HG02885 (cell line): Measurements from ENCODE around the gene EIPR1.
"Not testable (repeated sequence)": the region's sequence is repeated elsewhere in the genome, so short reads cannot be mapped to it uniquely, and the experiment has no call there.

Experiments
- ATAC-seq: cut with Tn5 transposase; IDR thresholded peaks from one replicate; pipeline ENCODE4 v1.9.1; 2021; ENCODE audit warnings: mild to moderate bottlenecking; ENCODE audit not compliant: unreplicated experiment, poor library complexity

The EIPR1 gene

GRCh38 chr2:3404349-3404894, 26.8 kb upstream of the EIPR1 start:
- ATAC-seq, result no peak

DNA sequence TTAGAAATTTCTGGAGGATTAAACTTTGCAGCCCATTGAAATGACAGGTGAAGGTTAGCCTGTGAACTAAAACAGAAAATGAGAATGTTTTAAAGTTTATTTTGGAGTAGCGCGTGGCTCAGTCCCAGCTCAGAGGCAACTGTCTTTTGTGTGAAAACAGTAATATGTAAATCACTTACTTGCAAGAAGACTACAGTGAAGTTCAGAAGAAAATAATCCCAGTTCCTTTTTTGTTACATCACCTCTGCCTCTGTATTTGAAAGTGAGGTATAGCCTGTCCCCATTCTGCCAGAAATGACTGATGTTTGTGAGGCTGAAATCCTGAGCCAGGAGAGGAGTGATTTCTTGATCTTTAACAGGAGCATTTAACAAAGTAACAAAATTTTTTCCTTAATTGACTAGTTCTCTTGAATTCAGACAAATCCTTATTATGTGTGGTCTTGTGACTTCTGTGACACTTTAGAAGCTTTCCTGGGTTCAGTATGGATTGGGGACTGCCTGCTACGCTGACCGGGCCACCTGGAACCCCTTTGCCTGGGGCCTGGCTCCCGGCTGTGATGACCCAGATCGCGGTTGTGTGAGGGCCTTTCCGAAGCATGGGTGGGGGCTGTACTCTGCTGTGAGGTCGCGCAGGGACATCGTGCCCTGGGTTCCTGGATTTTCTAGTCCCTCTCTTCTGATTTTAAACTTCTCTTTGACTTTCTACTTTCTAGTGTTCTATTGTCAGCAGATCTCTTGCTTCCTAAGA, 26.1 kb upstream of the EIPR1 start:
- ATAC-seq, result peak; percentile 100

DNA sequence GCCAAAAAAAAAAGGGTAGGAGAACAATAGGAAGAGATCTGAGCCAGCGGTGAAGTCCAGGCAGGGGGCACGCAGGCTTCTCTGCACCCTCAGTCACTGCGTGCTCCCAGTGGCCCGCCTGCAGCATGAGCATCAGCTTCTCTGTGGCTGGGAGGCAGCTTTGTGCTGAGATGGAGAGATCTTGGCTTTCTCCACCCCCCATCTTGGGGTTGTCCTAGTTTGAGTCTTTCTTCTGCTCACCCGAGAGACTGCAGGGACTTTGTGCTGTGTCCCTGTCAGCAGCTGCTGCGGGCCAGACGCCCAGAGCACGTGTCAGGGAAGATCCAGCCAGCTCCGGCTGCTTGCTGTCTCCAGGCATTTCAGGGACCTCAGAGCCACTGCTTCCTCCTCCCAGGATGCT, 22.2 kb upstream of the EIPR1 start:
- no peak for ATAC-seq

- no peak for ATAC-seq
Observed at GRCh38 chr2:3399381-3399780, 21.8 kb upstream of the EIPR1 start.

GRCh38 chr2:3398857-3399256, 21.2 kb upstream of the EIPR1 start:
- ATAC-seq, result no peak

- ATAC-seq, result no peak
Observed at GRCh38 chr2:3396920-3397559, 19.4 kb upstream of the EIPR1 start.

DNA sequence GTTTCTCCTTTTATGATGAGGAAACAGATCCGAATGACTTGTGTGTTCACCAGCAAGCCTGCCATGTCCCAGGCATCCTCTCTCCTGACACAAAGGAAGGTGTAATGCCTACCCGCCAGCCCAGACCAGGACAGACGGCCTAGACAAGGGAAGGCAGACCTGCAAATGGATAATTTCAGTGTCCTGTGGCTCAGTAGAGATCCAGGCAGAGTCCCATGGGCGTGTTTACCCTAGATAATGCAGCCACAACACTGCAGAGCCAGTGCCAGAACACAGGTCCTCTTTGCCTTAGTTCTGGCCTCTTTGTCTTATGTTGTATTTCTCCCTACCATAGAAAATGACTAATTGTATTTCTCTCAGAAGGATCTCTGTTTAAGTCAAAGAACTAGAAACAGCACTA, 14.6 kb upstream of the EIPR1 start:
- no peak for ATAC-seq

DNA sequence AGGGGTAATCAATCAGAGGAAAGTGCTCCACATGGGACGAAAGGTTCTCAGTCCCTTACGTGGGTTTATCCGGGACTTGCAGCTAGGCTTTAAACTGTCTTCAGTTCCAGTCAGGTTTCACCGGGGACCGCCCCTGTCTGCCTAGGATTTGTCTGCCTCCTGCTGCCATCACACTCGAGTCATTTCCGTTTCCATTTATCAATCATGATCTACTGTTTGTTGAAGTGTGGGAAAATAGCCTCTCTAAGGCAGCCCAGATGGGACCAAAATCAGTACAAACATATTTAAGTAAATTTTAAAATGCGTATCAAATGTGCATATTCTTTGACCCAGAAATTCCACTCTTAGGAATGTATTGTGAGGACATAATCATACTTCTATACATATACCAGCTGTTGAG, 12.4 kb upstream of the EIPR1 start:
- no peak for ATAC-seq

GRCh38 chr2:3389193-3389592, 11.6 kb upstream of the EIPR1 start:
- no peak for ATAC-seq

DNA sequence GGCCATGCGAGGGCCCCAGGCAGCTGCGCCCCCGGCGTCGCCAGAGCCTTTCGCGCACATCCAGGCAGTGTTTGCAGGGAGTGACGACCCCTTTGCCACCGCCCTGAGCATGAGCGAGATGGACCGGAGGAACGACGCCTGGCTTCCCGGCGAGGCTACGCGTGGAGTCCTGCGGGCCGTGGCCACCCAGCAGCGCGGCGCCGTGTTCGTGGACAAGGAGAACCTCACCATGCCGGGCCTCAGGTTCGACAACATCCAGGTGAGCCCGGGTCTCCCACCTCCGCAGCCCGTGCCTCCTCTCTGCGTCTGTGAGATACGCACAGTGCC, 10.8 kb upstream of the EIPR1 start:
- no peak for ATAC-seq

DNA sequence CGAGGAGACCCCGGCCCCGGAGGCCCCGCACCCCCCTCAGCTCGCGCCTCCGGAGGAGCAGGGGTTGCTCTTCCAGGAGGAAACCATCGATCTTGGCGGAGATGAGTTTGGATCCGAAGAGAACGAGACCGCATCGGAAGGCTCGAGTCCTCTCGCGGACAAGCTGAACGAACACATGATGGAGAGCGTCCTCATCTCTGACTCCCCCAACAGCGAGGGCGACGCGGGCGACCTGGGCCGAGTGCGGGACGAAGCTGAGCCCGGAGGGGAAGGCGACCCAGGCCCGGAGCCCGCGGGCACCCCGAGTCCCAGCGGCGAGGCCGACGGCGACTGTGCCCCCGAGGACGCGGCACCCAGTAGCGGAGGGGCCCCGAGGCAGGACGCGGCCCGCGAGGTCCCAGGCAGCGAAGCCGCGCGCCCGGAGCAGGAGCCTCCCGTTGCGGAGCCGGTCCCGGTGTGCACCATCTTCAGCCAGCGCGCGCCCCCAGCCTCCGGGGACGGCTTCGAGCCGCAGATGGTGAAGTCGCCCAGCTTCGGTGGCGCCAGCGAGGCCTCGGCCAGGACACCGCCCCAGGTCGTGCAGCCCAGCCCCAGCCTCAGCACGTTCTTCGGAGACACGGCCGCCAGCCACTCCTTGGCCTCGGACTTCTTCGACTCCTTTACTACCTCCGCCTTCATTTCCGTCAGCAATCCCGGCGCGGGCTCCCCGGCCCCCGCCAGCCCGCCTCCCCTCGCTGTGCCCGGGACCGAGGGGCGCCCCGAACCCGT, 10.2 kb upstream of the EIPR1 start:
- ATAC-seq, result no peak

GRCh38 chr2:3387011-3387410, 9.4 kb upstream of the EIPR1 start:
- ATAC-seq, result no peak

- ATAC-seq, result no peak
Observed at GRCh38 chr2:3386448-3386958, 8.9 kb upstream of the EIPR1 start.

DNA sequence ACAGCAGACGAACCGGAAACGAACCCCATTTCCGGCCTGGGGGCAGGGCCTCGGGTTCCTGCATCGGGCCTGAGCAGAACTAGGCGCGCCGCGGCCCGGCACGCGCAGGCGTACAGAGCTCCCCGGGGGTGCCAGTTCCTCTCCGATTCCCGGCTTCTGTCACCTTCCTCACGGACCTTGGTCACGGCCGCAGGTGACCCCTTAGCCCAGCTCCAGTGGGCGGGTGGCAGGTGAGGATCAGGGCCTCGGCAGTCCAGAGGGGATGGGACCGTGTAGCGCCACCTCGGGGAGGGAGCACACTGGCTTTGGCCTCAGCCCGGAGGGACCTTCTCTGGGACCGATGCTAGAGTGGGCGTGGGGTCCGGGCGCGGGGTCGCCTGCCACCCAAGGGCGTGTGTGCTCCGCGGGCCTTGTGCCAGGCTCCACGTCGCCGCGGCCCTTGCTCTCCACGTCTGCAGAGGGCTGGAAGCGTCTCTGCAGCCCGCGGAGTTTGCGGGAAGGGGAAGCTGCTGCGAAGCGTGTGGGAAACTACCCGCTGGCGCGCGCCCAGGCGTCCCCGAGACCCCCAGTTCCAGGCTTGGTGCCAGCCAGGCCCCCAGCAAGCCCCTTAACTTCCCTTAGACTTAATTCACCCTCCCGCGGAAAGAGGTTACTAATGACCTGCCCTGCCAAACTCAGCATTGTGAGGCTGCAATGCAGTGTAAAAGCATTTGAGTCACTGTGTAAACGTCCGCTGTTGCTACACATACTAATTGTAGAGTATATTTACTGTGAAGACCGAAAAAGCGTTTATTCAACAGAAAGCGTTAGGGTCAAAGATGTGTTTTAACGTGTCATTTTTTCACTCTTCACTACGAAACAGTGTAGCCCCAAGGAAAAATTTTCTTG, 2.3 kb upstream of the EIPR1 start, which contains the start of gene TRAPPC12:
Gene TRAPPC12, plus strand, starts transcription at position 48 of the 888 bp plus-strand sequence. CDS start 7,930 bp downstream, outside the sequence.
- peak; percentile 77 for ATAC-seq

- ATAC-seq, result no peak
Observed at GRCh38 chr2:3379339-3379646, 1.7 kb upstream of the EIPR1 start.

GRCh38 chr2:3377279-3377611, 373 bp downstream of the EIPR1 start:
- peak; percentile 25 for ATAC-seq

GRCh38 chr2:3376821-3377220, 797 bp downstream of the EIPR1 start:
- ATAC-seq, result no peak

- not testable (repeated sequence) for ATAC-seq
Observed at GRCh38 chr2:3369340-3370181, 8.1 kb downstream of the EIPR1 start.

DNA sequence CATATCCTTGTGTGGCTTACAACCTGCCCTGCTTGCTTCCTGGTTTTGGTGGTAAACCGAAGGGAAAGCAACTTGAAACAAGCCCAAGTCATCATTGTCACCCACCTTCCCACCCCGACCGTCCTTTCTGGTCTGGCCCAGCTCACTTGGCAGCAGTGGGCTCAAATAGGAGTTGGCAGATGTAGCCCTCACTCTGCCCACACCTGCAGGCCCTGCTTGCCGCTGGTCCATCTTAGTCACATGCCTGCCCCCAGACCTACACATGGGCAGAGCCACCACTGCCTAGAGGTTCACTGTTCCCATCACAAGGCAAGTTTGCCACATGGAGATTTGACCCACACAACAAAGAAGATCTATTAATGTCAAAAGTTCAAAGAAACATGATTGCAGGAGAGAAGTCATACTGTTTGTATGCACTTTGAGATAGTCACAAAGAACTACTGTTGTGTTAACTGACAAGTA, 9.3 kb downstream of the EIPR1 start:
- ATAC-seq, result no peak
